Heart left ventricle (tissue), 13 donors: ENCODE data around the gene GALNT13.

Experiments
- CTCF ChIP-seq, 12 donors: fragments of 200-600 bp; sonication (generic) in 4 of 12; IDR thresholded peaks; one replicate each; pipeline versions ENCODE4 v1.5.0 to v1.8.0; 2018 to 2022; ENCODE audit warnings: antibody characterized with exemption in 12 of 12, mild to moderate bottlenecking in 5 of 12
- POLR2A ChIP-seq, 2 donors: fragments of 450-650 bp; IDR thresholded peaks; one replicate each; pipeline ENCODE4 v1.6.1; 2017; ENCODE audit warnings: antibody characterized with exemption in 2 of 2, mild to moderate bottlenecking in 2 of 2, moderate library complexity in 2 of 2
- donor health status: ischemic (EF 13 %, LVEDD 7.1; RV severe dilation, severe dysfunction).
- donor health status: DM: no; HTN: yes; CAD: no.
- donor health status: DM: no; HTN: no; CAD: no.
- donor health status: ischemic (EF 25% LVEDD 6.9; RV normal size, moderate dysfunction).
- donor health status: ischemic (EF 25% LVEDD 5.7; RV mildly dilated, moderate dysfunction).
- donor health status: ischemic (EF 35%, LVEDD 5.7; RV mildly dilated, moderate dysfunction).
- donor health status: nonischemic (EF 11% LVEDD 7.7; RV severe dilation, severe dysfunction).
- donor health status: DM: yes; HTN: yes; CAD: no.
- donor health status: PGD.
- donor health status: ischemic (EF 29% LVEDD 5.4; RV normal size, mild dysfunction).
- donor health status: nonischemic (EF 23%, LVEDD 6.1; RV moderate dilation, normal function).

GRCh38 chr2:153986488-153987229 lies 114.9 kb downstream of the GALNT13 start:
- TF ChIP-seq CTCF (IDR thresholded peaks at IDR 0.05) (no peak), POLR2A (IDR thresholded peaks at IDR 0.05) (no peak)
